Muscle of arm (tissue), 12 donors: Measurements from ENCODE around the gene ADAMTS15. TPM values are rescaled to one million over a fixed set of nuclear protein-coding genes. Genes with fewer than 3 reads are reported as not detected.

ENCODE experiments used
- DNase-seq: peaks from one replicate; pipeline ENCODE4 v3.0.0-alpha.2; 2013
- polyA plus RNA-seq, 12 donors: library from polyadenylated mRNA; unstranded; fragments of 120-200 nt; gene quantifications; one replicate each; pipeline ENCODE4 v1.2.1, GENCODE V29; 2013; ENCODE audit not compliant: insufficient read length in 12 of 12

The ADAMTS15 gene
- polyA plus RNA-seq, 12 donors, result 12.1 to 27.2 (median 18.7) TPM; not detected in 1

GRCh38 chr11:130510407-130511006, 62.1 kb downstream of the ADAMTS15 start:
- no peak for DNase-seq

- DNase-seq, result no peak
Observed at GRCh38 chr11:130511765-130512164, 63.3 kb downstream of the ADAMTS15 start.

GRCh38 chr11:130512662-130513061, 64.2 kb downstream of the ADAMTS15 start:
- no peak for DNase-seq

- DNase-seq, result no peak
Observed at GRCh38 chr11:130513132-130513531, 64.7 kb downstream of the ADAMTS15 start.

GRCh38 chr11:130514316-130514715, 65.9 kb downstream of the ADAMTS15 start:
- no peak for DNase-seq

- DNase-seq, result no peak
Observed at GRCh38 chr11:130514851-130515250, 66.4 kb downstream of the ADAMTS15 start.

GRCh38 chr11:130515829-130516553, 67.5 kb downstream of the ADAMTS15 start:
- DNase-seq, result no peak

- no peak for DNase-seq
Observed at GRCh38 chr11:130516554-130517505, 68.4 kb downstream of the ADAMTS15 start.

GRCh38 chr11:130518164-130518680, 69.8 kb downstream of the ADAMTS15 start:
- no peak for DNase-seq

- no peak for DNase-seq
Observed at GRCh38 chr11:130519128-130519932, 70.9 kb downstream of the ADAMTS15 start.

- peak; percentile 35 for DNase-seq
Observed at GRCh38 chr11:130520271-130520671, 71.8 kb downstream of the ADAMTS15 start.

- peak; percentile 84 for DNase-seq
Observed at GRCh38 chr11:130522284-130522961, 74.0 kb downstream of the ADAMTS15 start.

- DNase-seq, result no peak
Observed at GRCh38 chr11:130523166-130523565, 74.7 kb downstream of the ADAMTS15 start.

- no peak for DNase-seq
Observed at GRCh38 chr11:130523609-130524008, 75.2 kb downstream of the ADAMTS15 start.

GRCh38 chr11:130524132-130524790, 75.8 kb downstream of the ADAMTS15 start:
- no peak for DNase-seq

- no peak for DNase-seq
Observed at GRCh38 chr11:130525307-130525706, 76.9 kb downstream of the ADAMTS15 start.
